Natural killer cell treated with Interleukin-12 subunit alpha and Interleukin-12 subunit beta and Interleukin-15 and Interleukin-18, amount 100 ng/mL, for 72 hours (primary cell): Measurements from ENCODE around the gene KCNIP4. TPM values are rescaled to one million over a fixed set of nuclear protein-coding genes. Genes with fewer than 3 reads are reported as not detected.
"Not testable (repeated sequence)": the region's sequence is repeated elsewhere in the genome, so short reads cannot be mapped to it uniquely, and the experiment has no call there.

ENCODE experiments used
- ATAC-seq, 2 donors: fragments of 150-1000 bp; cut with Tn5 transposase in 1 of 2; sonication (Bioruptor Pico), chemical (Tn5 transposase) in 1 of 2; 2 replicates each; pipeline ENCODE4 v1.10.0; 2021
- DNase-seq: peaks from one replicate; pipeline ENCODE4 v3.0.0; 2022; ENCODE audit warnings: low spot score
- H3K27ac Mint-ChIP-seq, 2 donors: 1 replicate in 1 of 2; 2 replicates in 1 of 2; pipeline ENCODE4 v1.8.0; 2022; ENCODE audit warnings: mixed read lengths in 2 of 2, mild to moderate bottlenecking in 1 of 2, moderate library complexity in 1 of 2
- H3K27me3 Mint-ChIP-seq, 2 donors: 1 replicate in 1 of 2; 2 replicates in 1 of 2; pipeline ENCODE4 v1.8.0; 2022; ENCODE audit warnings: mixed read lengths in 2 of 2
- H3K36me3 Mint-ChIP-seq: one replicate; pipeline ENCODE4 v1.8.0; 2022; ENCODE audit warnings: mixed read lengths
- H3K4me1 Mint-ChIP-seq, 2 donors: 1 replicate in 1 of 2; 2 replicates in 1 of 2; pipeline ENCODE4 v1.8.0; 2022; ENCODE audit warnings: low read depth in 2 of 2, mixed read lengths in 2 of 2, mild to moderate bottlenecking in 1 of 2
- H3K4me3 Mint-ChIP-seq: one replicate; pipeline ENCODE4 v1.8.0; 2022; ENCODE audit warnings: mixed read lengths
- H3K9me3 Mint-ChIP-seq: 2 replicates; pipeline ENCODE4 v1.8.0; 2022; ENCODE audit warnings: mixed read lengths
- total RNA-seq, 2 donors: library from RNA; stranded (reverse); gene quantifications; one replicate each; pipeline ENCODE4 v1.2.3, GENCODE V29; 2022

Gene KCNIP4
- total RNA-seq, 2 donors from 2014 or later, result not detected

GRCh38 chr4:20752641-20753040 is 1195.9 kb downstream of the KCNIP4 start:
- no peak overlapping the region for H3K4me3 Mint-ChIP-seq
- no peaks in the 10 kb centered on the region for H3K9me3 Mint-ChIP-seq
- H3K4me1 Mint-ChIP-seq, result no peaks in the 10 kb centered on the region
- H3K27ac Mint-ChIP-seq, result no peak overlapping the region
- no peaks in the 10 kb centered on the region for H3K27me3 Mint-ChIP-seq
- H3K36me3 Mint-ChIP-seq, result no peaks in the 10 kb centered on the region
- DNase-seq, result no peak
- no peak for ATAC-seq

DNA sequence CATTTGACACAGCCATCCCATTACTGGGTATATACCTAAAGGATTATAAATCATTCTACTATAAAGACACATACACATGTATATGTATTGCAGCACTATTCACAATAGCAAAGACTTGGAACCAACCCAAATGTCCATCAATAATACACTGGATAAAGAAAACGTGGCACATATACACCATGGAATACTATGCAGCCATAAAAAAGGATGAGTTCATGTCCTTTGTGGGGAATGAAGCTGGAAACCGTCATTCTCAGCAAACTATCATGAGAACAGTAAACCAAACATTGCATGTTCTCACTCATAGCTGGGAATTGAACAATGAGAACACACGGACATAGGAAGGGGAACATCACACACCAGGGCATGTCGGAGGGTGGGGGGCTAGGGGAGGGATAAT is 1202.6 kb downstream of the KCNIP4 start:
- not testable (repeated sequence) for H3K27me3 Mint-ChIP-seq, H3K9me3 Mint-ChIP-seq, DNase-seq, H3K4me1 Mint-ChIP-seq, H3K27ac Mint-ChIP-seq, ATAC-seq, H3K4me3 Mint-ChIP-seq
- peaks cover 11% of the 10 kb centered on the region for H3K36me3 Mint-ChIP-seq

DNA sequence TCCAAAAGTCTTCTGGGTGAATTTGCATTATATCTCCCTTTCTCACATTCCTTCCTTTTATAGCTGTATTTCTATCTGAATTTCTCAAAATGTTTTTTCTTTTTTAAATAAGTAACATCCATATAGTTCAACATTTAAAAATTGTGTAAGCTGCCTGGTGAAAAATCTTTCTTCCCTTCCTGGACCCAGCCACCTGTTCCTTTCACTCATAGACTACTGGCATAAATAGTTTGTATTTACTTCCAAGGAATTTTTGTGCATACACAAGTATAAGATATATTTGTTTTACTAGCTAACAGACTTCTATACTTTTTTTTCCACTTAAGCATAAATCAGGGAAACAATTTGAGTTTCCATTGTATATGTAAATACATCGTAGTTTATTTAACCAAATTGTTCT is 1212.6 kb downstream of the KCNIP4 start:
- Mint-ChIP-seq H3K4me1 (no peaks in the 10 kb centered on the region), H3K36me3 (peaks cover 38% of the 10 kb centered on the region), H3K4me3 (no peak overlapping the region), H3K27ac (no peak overlapping the region), H3K27me3 (no peaks in the 10 kb centered on the region), H3K9me3 (peaks cover 15% of the 10 kb centered on the region)
- no peak for ATAC-seq
- DNase-seq, result no peak

DNA sequence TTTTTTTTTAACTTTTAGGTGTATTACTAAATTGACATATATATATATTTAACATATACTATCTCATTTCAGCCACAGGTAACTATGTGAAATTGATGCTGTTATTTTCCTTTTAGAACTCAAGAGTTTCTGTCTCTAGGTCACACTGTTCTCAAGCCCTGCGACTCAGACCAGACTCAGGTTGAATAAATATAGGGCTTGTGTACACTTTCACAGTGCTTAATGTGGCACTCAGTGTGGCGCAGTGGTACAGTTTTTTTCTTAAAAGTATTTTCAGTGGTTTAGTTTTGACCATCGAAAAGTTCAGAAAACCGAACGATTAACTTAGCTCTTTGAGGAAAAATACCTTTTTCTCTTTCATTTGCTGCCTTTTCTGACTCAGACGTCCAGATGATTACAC is 1223.7 kb downstream of the KCNIP4 start:
- H3K9me3 Mint-ChIP-seq, result peaks cover 10% of the 10 kb centered on the region

DNA sequence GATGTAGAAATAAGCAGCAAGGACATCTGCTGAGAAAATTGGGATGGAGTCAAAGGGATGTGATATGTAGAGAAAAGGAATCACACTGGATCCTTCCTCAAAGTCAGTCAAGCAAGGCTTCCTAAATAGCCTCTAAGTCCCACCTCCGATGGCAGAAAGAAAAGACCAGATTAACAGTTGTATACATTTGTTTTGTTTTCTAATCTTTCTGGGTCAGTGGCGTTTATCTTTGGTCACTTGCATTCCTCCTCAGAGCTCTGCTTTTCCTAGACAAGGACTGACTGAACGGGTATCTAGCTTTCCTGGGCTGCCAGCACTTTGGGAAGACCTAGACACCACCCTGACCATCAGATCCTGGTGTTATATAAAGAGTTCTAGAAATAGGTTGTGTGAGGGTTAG is 1225.1 kb downstream of the KCNIP4 start:
- H3K4me1 Mint-ChIP-seq, result peaks cover 0 to 5% of the 10 kb centered on the region in 2 donors
- H3K27me3 Mint-ChIP-seq, result no peaks in the 10 kb centered on the region
- H3K36me3 Mint-ChIP-seq, result peaks cover 48% of the 10 kb centered on the region
- H3K9me3 Mint-ChIP-seq, result peaks cover 10% of the 10 kb centered on the region
- ATAC-seq, result no peak
- DNase-seq, result no peak
- no peak overlapping the region for H3K27ac Mint-ChIP-seq
- no peak overlapping the region for H3K4me3 Mint-ChIP-seq

More for the DNA sequence above, 1223.7 kb downstream of the KCNIP4 start:
- Mint-ChIP-seq H3K4me3 (no peak overlapping the region), H3K27ac (no peak overlapping the region), H3K27me3 (no peaks in the 10 kb centered on the region), H3K4me1 (no peaks in the 10 kb centered on the region), H3K36me3 (peaks cover 35% of the 10 kb centered on the region)
- no peak for DNase-seq
- ATAC-seq, result no peak

- peaks cover 51% of the 10 kb centered on the region for H3K36me3 Mint-ChIP-seq
- H3K27ac Mint-ChIP-seq, result no peak overlapping the region
- H3K9me3 Mint-ChIP-seq, result peaks cover 10% of the 10 kb centered on the region
- no peaks in the 10 kb centered on the region for H3K27me3 Mint-ChIP-seq
- DNase-seq (no peak), ATAC-seq (no peak)
- no peak overlapping the region for H3K4me3 Mint-ChIP-seq
- peaks cover 0 to 5% of the 10 kb centered on the region in 2 donors for H3K4me1 Mint-ChIP-seq
These were observed 1225.6 kb downstream of the KCNIP4 start for GRCh38 chr4:20723019-20723418.

GRCh38 chr4:20711335-20711734 is 1237.2 kb downstream of the KCNIP4 start:
- Mint-ChIP-seq H3K4me3 (no peak overlapping the region), H3K9me3 (no peaks in the 10 kb centered on the region), H3K27me3 (no peaks in the 10 kb centered on the region), H3K36me3 (peaks cover 21% of the 10 kb centered on the region), H3K27ac (no peak overlapping the region), H3K4me1 (no peaks in the 10 kb centered on the region)
- DNase-seq, result no peak
- no peak for ATAC-seq

- Mint-ChIP-seq H3K27me3 (peaks cover 0 to 2% of the 10 kb centered on the region in 2 donors), H3K4me1 (peaks cover 24 to 31% of the 10 kb centered on the region in 2 donors), H3K27ac (peak within 1 kb of the TSS; percentile 79 to 93), H3K4me3 (peak within 1 kb of the TSS; percentile 94), H3K36me3 (peaks cover 6% of the 10 kb centered on the region), H3K9me3 (no peaks in the 10 kb centered on the region)
- ATAC-seq, result peak; percentile 100
- DNase-seq, result peak; percentile 93
These were observed 1248.4 kb downstream of the KCNIP4 start, which contains the start of gene PACRGL for GRCh38 chr4:20700007-20700761. TSS of gene PACRGL (plus strand) at chr4:20700458. CDS start at chr4:20704482, 4,024 bp downstream.

GRCh38 chr4:20698820-20699219 is 1249.8 kb downstream of the KCNIP4 start:
- Mint-ChIP-seq H3K36me3 (no peaks in the 10 kb centered on the region), H3K27me3 (peaks cover 0 to 2% of the 10 kb centered on the region in 2 donors), H3K4me3 (peak overlapping the region; percentile 94), H3K9me3 (no peaks in the 10 kb centered on the region), H3K4me1 (peaks cover 24 to 29% of the 10 kb centered on the region in 2 donors), H3K27ac (no peak overlapping the region)
- ATAC-seq (no peak), DNase-seq (no peak)

- H3K27me3 Mint-ChIP-seq, result peaks cover 0 to 2% of the 10 kb centered on the region in 2 donors
- H3K4me1 Mint-ChIP-seq, result peaks cover 24 to 27% of the 10 kb centered on the region in 2 donors
- H3K36me3 Mint-ChIP-seq, result no peaks in the 10 kb centered on the region
- ATAC-seq, result no peak
- DNase-seq, result no peak
- no peak overlapping the region for H3K27ac Mint-ChIP-seq
- no peak overlapping the region for H3K4me3 Mint-ChIP-seq
- H3K9me3 Mint-ChIP-seq, result no peaks in the 10 kb centered on the region
These were observed 1250.2 kb downstream of the KCNIP4 start for GRCh38 chr4:20698382-20698781.

GRCh38 chr4:20696815-20697214 is 1251.8 kb downstream of the KCNIP4 start:
- H3K36me3 Mint-ChIP-seq, result no peaks in the 10 kb centered on the region
- H3K9me3 Mint-ChIP-seq, result no peaks in the 10 kb centered on the region
- H3K4me1 Mint-ChIP-seq, result peaks cover 20 to 27% of the 10 kb centered on the region in 2 donors
- DNase-seq, result no peak
- H3K27ac Mint-ChIP-seq, result no peak overlapping the region
- no peak overlapping the region for H3K4me3 Mint-ChIP-seq
- no peak for ATAC-seq
- peaks cover 0 to 2% of the 10 kb centered on the region in 2 donors for H3K27me3 Mint-ChIP-seq

DNA sequence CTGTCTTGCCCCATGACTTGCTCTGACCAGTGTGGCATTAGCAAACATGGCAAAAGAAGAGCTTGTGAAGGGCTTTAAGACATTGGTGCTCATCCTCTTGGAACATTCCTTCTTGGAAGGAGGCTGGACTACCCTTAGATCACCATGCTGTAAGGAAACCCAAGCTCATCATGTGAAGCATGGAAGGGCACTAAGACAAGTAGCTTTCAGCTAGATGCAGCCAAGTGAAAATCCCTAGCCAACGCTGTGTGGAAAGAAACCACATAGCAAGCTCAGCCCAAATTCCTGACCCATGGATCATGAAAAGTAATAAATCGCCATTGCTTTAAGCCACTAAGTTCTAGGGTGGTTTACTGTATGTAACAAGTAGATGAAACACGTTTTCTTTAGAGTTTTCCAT is 1260.7 kb downstream of the KCNIP4 start:
- DNase-seq, result no peak
- H3K27ac Mint-ChIP-seq, result no peak overlapping the region
- H3K4me1 Mint-ChIP-seq, result no peaks in the 10 kb centered on the region
- ATAC-seq, result no peak
- H3K27me3 Mint-ChIP-seq, result peaks cover 16 to 29% of the 10 kb centered on the region in 2 donors
- H3K4me3 Mint-ChIP-seq, result no peak overlapping the region
- H3K9me3 Mint-ChIP-seq, result no peaks in the 10 kb centered on the region
- no peaks in the 10 kb centered on the region for H3K36me3 Mint-ChIP-seq

GRCh38 chr4:20684852-20685763 is 1263.5 kb downstream of the KCNIP4 start:
- no peak for DNase-seq

DNA sequence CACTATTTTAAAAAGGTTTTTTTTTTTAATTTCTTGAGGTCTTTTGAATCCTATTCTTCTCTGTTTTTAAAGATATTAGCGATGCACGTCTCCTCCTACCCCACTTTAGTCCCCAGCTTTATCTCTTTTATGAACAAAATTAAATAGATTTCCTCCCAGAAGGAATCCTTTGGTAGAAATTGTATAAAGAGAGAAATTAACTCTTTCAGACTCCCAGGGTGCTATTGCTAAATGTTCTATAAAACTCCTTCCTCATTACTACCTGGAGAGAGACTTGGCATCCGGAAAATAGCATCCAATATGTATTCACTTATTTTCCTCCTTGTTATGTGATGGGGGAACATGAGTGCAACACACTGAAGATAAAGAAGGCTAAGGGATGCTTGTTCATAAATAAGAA is 1264.8 kb downstream of the KCNIP4 start:
- no peak for DNase-seq
- Mint-ChIP-seq H3K36me3 (no peaks in the 10 kb centered on the region), H3K27me3 (peaks cover 19 to 35% of the 10 kb centered on the region in 2 donors), H3K4me3 (no peak overlapping the region), H3K4me1 (no peaks in the 10 kb centered on the region), H3K9me3 (no peaks in the 10 kb centered on the region), H3K27ac (no peak overlapping the region)
- no peak for ATAC-seq

More at GRCh38 chr4:20684852-20685763, 1263.5 kb downstream of the KCNIP4 start:
- Mint-ChIP-seq H3K36me3 (no peaks in the 10 kb centered on the region), H3K4me3 (no peak overlapping the region), H3K4me1 (no peaks in the 10 kb centered on the region), H3K27me3 (peaks cover 23 to 43% of the 10 kb centered on the region in 2 donors), H3K27ac (no peak overlapping the region), H3K9me3 (no peaks in the 10 kb centered on the region)
- ATAC-seq, result no peak
